Esophagus squamous epithelium (tissue), 4 donors: Measurements from ENCODE around the gene ZMAT5.

Experiments
- CTCF ChIP-seq, 6 experiments: fragments of 450-650 bp in 4 of 6; fragments of 200-600 bp in 2 of 6; sonication (generic) in 2 of 6; IDR thresholded peaks; one replicate each; pipeline ENCODE4 v1.5.1; 2016 to 2019; ENCODE audit warnings: antibody characterized with exemption in 6 of 6, mild to moderate bottlenecking in 4 of 6, moderate library complexity in 4 of 6
- POLR2A ChIP-seq, 4 donors: fragments of 450-650 bp; IDR thresholded peaks; one replicate each; pipeline ENCODE4 v1.6.1; 2017; ENCODE audit warnings: antibody characterized with exemption in 4 of 4, mild to moderate bottlenecking in 4 of 4, moderate library complexity in 3 of 4

- no peak for TF ChIP-seq CTCF (IDR thresholded peaks at IDR 0.05)
- no peak for TF ChIP-seq POLR2A (IDR thresholded peaks at IDR 0.05)
Measured at GRCh38 chr22:29750559-29751538, 16.0 kb downstream of the ZMAT5 start.
